Transverse colon (tissue), 4 donors: Measurements from ENCODE around the gene SLAMF1.

Source experiments
- CTCF ChIP-seq, 5 experiments: fragments of 200-600 bp in 3 of 5; fragments of 450-650 bp in 2 of 5; sonication (generic) in 3 of 5; IDR thresholded peaks; 1 replicate in 2 of 5; 2 replicates in 3 of 5; pipeline ENCODE4 v1.5.1; 2016 to 2017; ENCODE audit warnings: antibody characterized with exemption in 5 of 5, inconsistent platforms in 3 of 5, mild to moderate bottlenecking in 2 of 5, moderate library complexity in 1 of 5
- EP300 ChIP-seq: sonication (generic); formaldehyde crosslinking; IDR thresholded peaks from one replicate; pipeline ENCODE4 v1.6.1; 2017; ENCODE audit warnings: antibody characterized with exemption, low read depth
- POLR2A ChIP-seq: fragments of 450-650 bp; IDR thresholded peaks from one replicate; pipeline ENCODE4 v1.6.1; 2016; ENCODE audit warnings: antibody characterized with exemption, mild to moderate bottlenecking, moderate library complexity
- POLR2AphosphoS5 ChIP-seq, 3 donors: sonication (generic); formaldehyde crosslinking; IDR thresholded peaks; one replicate each; pipeline ENCODE4 v1.6.1; 2016; ENCODE audit warnings: antibody characterized with exemption in 3 of 3

- no peak for TF ChIP-seq EP300
- TF ChIP-seq CTCF (IDR thresholded peaks at IDR 0.05), result no peak
- TF ChIP-seq POLR2A, result no peak
- TF ChIP-seq POLR2AphosphoS5 (IDR thresholded peaks at IDR 0.05), result no peak
Observed at GRCh38 chr1:160608941-160609340, 37.9 kb downstream of the SLAMF1 start.
